IPS-NIHi11 (cell line): ENCODE measurements around the gene KRT86.
"Not testable (repeated sequence)": the region's sequence is repeated elsewhere in the genome, so short reads cannot be mapped to it uniquely, and the experiment has no call there.

Experiments used
- DNase-seq: peaks from one replicate; pipeline ENCODE4 v3.0.0; 2012; ENCODE audit warnings: mixed read lengths, low spot score

KRT86 gene

DNA sequence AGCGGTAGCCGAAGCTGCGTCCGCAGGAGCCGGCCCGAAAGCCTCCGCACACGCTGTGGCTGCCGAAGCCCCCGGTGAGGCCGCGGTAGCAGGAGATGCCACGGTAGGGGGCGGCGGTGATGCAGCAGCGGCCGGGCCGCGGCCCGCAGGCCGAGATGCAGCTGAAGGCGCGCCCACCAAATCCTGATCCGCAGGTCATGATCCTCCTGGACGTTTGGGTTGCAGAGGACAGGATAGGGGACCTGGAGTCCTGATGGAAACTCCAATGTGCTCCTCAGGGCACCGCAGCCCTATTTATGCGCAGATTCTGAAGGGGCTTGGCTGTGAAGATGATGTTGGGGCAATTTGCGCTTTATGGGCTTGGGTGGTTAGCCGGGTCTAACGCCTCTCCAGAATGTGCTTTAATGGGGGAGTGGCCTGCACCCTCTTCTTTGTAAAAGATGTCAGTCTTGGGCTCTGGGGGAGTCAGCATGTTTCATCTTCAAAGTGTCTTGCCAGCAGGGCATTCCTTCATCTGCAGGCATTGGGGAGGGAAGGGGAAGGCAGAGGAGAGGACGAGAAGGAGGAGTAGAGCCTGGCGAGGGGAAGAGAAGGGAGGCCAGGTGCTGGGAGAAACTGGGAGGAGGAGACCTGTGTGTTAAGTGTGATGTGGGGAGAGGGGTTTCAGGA is 17.0 kb downstream of the KRT86 start, which contains the start of gene KRT81:
TSS of gene KRT81 (minus strand) at position 268 of the 669 bp plus-strand sequence. CDS start at position 199, 69 bp downstream.
- DNase-seq: no peak

- DNase-seq: no peak
Observed at GRCh38 chr12:52293926-52294325, 19.5 kb downstream of the KRT86 start.

GRCh38 chr12:52294803-52295202 is 20.4 kb downstream of the KRT86 start:
- DNase-seq: no peak

GRCh38 chr12:52295663-52296062 is 21.2 kb downstream of the KRT86 start:
- DNase-seq: no peak

GRCh38 chr12:52296572-52297215 is 22.2 kb downstream of the KRT86 start:
- DNase-seq: no peak

- no peak for DNase-seq
Observed at GRCh38 chr12:52298677-52299190, 24.3 kb downstream of the KRT86 start.

DNA sequence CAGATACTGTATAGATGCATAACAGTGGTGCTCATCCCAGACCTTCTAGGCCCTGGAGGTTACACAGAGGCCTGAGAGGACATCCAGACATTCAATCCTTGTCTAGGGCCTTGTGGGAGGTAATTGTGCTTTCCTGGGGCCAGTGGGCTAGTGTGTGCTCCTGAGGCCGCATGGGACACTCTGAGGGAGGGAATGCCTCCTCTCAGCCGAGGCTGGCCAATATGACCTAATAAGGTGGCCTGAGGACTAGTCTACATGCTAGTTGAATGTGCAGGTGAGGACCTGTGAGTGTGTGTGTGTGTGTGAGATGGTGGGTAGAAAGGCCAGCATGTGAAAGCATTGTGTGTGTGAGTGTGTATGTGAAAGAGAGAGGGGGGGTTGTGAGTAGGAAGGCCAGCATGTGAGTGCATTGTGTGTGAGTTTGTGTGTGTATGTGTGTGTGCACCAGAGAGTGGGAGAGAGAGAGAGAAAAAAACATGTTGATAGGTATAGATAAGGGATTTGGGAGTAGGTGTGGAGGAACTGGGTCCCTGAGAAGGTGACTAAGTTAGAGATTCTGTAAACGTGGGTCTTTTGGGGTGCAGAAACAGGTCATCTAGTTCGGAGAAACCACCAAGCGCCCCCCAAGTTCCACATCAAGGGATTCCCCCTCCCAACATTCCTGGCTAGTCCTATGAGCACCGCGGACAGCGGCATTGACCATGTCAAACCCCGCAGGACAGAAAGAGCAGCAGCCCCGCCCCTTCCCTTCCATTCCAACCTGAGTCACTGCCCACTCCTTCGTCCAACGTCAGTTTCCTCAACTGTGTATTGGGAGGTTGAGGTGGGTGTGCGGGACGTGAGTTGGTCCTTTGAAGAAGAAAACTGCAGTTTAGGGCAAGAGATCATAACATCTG is 26.6 kb downstream of the KRT86 start:
- peak; percentile 76 for DNase-seq

DNA sequence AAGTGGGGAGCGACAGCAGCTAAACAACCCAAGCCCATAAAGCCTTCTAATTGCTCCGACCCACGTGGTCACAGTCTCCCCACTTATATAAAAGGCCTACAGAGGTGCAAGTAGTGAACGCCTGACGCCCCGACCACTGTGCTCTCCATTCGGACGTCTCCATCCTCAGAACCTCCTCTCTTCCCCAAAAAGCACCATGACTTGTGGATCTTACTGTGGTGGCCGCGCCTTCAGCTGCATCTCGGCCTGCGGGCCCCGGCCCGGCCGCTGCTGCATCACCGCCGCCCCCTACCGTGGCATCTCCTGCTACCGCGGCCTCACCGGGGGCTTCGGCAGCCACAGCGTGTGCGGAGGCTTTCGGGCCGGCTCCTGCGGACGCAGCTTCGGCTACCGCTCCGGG is 27.3 kb downstream of the KRT86 start:
- not testable (repeated sequence) for DNase-seq

- not testable (repeated sequence) for DNase-seq
Observed at GRCh38 chr12:52302242-52302914, 27.9 kb downstream of the KRT86 start.

DNA sequence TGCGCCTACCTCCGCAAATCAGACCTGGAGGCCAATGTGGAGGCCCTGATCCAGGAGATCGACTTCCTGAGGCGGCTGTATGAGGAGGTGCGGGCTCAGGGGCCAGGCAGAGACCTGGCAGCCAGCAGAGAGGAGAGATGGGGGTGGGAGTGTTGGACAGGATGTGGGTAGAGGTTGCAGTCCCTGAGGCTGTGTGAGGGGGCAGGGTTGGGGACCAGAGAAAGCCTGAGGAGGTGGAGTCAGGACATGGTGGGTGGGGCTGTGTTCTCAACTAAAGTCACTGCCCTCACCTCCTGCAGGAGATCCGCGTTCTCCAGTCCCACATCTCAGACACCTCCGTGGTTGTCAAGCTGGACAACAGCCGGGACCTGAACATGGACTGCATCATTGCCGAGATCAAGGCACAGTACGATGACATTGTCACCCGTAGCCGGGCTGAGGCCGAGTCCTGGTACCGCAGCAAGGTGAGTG is 30.5 kb downstream of the KRT86 start:
- not testable (repeated sequence) for DNase-seq

- peak; percentile 43 for DNase-seq
Observed at GRCh38 chr12:52305921-52306705, 31.7 kb downstream of the KRT86 start.

DNA sequence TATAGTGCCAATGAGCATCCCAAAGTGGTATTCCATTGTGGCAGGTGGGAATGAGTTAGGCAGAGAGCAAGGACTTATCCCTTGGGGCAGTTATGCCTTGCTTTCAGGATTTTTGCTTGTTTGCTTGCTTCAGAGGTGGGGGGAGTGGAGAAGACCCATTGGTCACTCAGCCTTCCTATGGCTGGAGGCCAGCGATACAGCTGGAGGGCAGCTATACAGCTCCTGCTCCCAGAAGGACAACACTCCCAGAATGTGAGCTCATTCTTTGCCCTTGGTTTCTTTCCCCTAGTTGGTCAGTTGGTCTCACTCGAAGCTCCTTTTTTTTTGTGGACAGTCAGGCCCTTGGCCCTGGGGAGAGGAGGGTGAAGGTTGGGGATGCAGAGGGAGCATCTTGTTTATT is 32.3 kb downstream of the KRT86 start:
- DNase-seq: no peak

DNA sequence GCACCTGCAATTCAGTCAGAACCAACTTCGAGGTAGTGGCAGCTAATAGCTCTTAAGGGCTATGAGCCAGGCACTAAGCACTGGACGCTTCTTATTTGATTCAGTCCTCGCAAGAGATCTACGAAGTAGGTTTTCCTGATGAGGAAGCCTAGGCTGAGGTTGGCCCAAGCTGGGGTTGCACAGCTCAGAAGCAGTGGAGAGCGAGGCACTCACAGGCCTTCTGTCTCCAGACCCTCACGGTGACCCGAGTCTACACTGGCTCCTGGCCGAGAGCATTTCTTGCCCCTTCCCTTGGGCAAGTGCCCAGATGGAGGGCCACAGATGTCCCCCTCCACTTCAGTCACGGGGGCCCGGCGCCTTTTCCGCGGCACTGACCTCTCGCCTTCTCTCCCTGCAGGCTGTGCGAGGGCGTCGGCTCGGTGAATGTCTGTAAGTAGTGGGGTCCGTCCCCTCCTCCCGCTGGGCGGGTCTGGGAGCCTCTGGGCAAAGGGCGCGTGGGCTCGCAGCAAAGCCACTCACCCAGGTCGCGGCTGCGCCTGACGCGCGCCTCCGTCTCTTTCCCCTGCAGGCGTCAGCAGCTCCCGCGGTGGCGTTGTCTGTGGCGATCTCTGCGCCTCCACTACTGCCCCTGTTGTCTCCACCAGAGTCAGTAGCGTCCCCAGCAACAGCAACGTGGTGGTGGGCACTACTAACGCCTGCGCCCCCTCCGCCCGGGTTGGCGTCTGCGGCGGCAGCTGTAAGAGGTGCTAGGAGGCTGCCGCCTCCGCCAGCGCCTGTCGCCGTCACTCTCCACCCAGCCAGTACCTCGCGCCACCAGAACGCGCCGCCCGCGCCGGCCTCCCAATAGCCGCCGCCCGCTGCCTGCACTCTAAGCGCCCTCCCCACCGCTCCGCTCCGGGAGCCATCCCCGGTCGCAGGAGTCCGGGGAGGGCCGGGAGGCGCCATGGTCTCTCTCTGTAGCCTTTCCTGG is 33.7 kb downstream of the KRT86 start:
- peak; percentile 88 for DNase-seq

- DNase-seq: no peak
Observed at GRCh38 chr12:52308806-52309425, 34.5 kb downstream of the KRT86 start.

DNA sequence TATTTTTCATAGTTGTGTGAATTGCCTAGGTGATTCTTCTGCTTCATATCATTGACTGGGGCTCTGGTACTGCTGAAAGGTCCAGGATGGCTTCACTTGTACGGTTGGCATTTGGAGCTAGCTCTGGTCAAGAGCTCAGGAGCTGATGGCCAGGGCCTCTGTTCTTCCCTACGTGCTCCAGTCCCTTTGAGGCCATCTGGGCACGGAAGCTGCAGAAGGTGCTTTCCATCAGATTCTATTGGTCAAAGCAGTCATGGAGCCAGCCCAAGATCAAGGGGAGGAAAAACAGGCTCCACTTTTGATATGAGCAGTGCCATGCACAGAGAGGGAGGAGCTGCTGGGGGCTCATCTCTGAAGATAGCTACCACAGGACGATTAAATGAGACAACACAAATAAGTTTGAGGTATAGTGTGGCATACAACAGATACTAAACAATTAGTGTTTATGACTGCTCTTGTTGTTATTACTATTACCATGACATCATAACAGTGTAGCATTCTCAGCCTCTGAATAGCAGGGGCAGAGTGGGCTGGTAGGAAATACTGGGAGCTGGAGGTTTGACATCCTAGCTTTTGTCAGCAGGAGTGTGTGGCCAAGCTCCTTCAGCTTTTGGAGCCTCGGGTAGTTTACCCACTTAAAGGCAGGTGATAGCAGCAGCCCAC is 36.3 kb downstream of the KRT86 start:
- no peak for DNase-seq

- no peak for DNase-seq
Observed at GRCh38 chr12:52311285-52311648, 36.8 kb downstream of the KRT86 start.

DNA sequence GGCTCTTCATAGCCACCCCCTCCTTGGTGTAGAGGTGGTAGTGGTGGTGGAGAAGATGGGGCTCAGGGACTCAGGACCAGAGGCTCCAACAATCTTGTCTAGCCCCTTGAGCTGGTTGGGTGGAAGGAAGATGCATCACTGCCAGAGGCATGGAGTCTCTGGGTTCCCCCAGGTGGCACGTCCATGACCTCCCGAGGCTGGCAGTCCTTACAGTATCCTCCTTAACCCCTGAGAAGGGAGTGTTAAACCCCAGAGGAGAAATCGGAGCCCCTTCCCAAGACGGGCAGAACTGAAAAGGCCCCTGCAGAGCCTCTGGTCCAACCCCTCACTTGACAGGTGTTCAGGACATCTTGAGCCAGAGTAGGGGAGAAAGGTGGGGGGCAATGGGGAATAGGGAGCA is 37.6 kb downstream of the KRT86 start:
- DNase-seq: no peak

DNA sequence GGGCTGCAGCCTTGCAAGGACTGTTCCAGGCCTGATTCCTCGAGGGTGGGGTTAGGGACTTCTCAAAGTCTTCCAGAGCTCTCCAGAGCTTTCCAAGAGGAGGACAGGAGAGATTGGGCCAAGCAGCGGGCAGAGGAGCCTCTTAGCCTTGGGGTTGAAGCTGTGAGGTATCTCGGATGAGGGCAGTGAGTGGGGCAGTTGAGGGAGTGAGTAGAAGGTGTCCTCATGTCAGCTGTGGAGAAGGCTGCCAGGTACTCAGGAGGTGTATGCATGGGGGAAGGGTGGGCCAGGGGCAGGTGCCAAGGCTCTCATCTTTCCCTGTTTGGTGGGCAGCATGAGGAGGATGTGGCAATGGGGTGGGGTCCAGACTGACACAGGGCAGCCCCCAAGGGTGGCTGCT is 39.0 kb downstream of the KRT86 start:
- no peak for DNase-seq

GRCh38 chr12:52313926-52314325 is 39.5 kb downstream of the KRT86 start:
- DNase-seq: no peak
